DOHH2 (cell line): ENCODE results near the gene HORMAD2.

Experiments used
- H3F3A ChIP-seq: fragments of 200-600 bp; sonication (generic), shearing (Covaris generic); 2 replicates; pipeline ENCODE4 v1.6.0; 2016; ENCODE audit warnings: antibody characterized with exemption, mild to moderate bottlenecking; ENCODE audit not compliant: control insufficient read depth, insufficient read depth
- H3K27ac ChIP-seq: fragments of 200-600 bp; sonication (generic); 2 replicates; pipeline ENCODE4 v1.5.1; 2014; ENCODE audit warnings: low read depth, mild to moderate bottlenecking, low read length, moderate library complexity
- H3K27me3 ChIP-seq: fragments of 200-600 bp; sonication (generic); 2 replicates; pipeline ENCODE4 v1.6.1; 2014; ENCODE audit warnings: mild to moderate bottlenecking, low read length, mixed read lengths; ENCODE audit not compliant: control insufficient read depth
- H3K36me3 ChIP-seq: fragments of 200-600 bp; sonication (generic); 2 replicates; pipeline ENCODE4 v1.6.1; 2014; ENCODE audit warnings: mild to moderate bottlenecking, low read length, moderate library complexity, mixed read lengths; ENCODE audit not compliant: control insufficient read depth
- H3K4me1 ChIP-seq: fragments of 200-600 bp; sonication (generic); 2 replicates; pipeline ENCODE4 v1.6.1; 2014; ENCODE audit warnings: mild to moderate bottlenecking, low read length, mixed read lengths; ENCODE audit not compliant: control insufficient read depth
- H3K4me2 ChIP-seq: fragments of 200-600 bp; sonication (generic); 2 replicates; pipeline ENCODE4 v1.6.0; 2014; ENCODE audit warnings: mild to moderate bottlenecking, low read length, moderate library complexity
- H3K4me3 ChIP-seq: fragments of 200-600 bp; sonication (generic); 2 replicates; pipeline ENCODE4 v1.5.1; 2014; ENCODE audit warnings: mild to moderate bottlenecking, low read length, mixed read lengths
- H3K79me2 ChIP-seq: fragments of 200-600 bp; sonication (generic); 2 replicates; pipeline ENCODE4 v1.6.1; 2014; ENCODE audit warnings: mild to moderate bottlenecking, low read length, mixed read lengths; ENCODE audit not compliant: control insufficient read depth
- H3K9me2 ChIP-seq: fragments of 200-600 bp; sonication (generic); replicated peaks from 2 replicates; pipeline ENCODE4 v1.6.1; 2014; ENCODE audit warnings: mild to moderate bottlenecking, low read length, mixed read lengths; ENCODE audit not compliant: control insufficient read depth
- H3K9me3 ChIP-seq: fragments of 200-600 bp; sonication (generic); 2 replicates; pipeline ENCODE4 v1.6.1; 2014; ENCODE audit warnings: antibody characterized with exemption, low read length, mixed read lengths; ENCODE audit not compliant: control insufficient read depth, insufficient read depth
- H4K20me1 ChIP-seq: fragments of 200-600 bp; sonication (generic); 2 replicates; pipeline ENCODE4 v1.6.0; 2014; ENCODE audit warnings: low read depth, mild to moderate bottlenecking, antibody characterized with exemption, low read length, moderate library complexity; ENCODE audit not compliant: control insufficient read depth, insufficient read depth
- CTCF ChIP-seq: fragments of 200-600 bp; sonication (generic); IDR thresholded peaks from one replicate; pipeline ENCODE4 v1.5.1; 2014; ENCODE audit warnings: antibody characterized with exemption, mild to moderate bottlenecking, low read depth, low read length; ENCODE audit not compliant: poor library complexity, severe bottlenecking
- EZH2phosphoT487 ChIP-seq: fragments of 200-600 bp; sonication (generic); IDR thresholded peaks from 2 replicates; pipeline ENCODE4 v1.6.1; 2017; ENCODE audit warnings: borderline replicate concordance, mild to moderate bottlenecking, antibody characterized with exemption, low read length, moderate library complexity, mixed read lengths

The HORMAD2 gene

GRCh38 chr22:30224161-30224857 lies 144.0 kb downstream of the HORMAD2 start:
- peaks cover 33% of the 10 kb centered on the region for H3K27me3 ChIP-seq
- H3K27ac ChIP-seq, result no peak overlapping the region
- H3K36me3 ChIP-seq, result no peaks in the 10 kb centered on the region
- no peak overlapping the region for H3K4me3 ChIP-seq
- no peaks in the 10 kb centered on the region for H3F3A ChIP-seq
- H3K9me2 ChIP-seq, result no peaks in the 10 kb centered on the region
- no peak for TF ChIP-seq EZH2phosphoT487
- TF ChIP-seq CTCF, result no peak
- H3K4me1 ChIP-seq, result peaks cover 19% of the 10 kb centered on the region
- H3K9me3 ChIP-seq, result no peaks in the 10 kb centered on the region
- no peaks in the 10 kb centered on the region for H3K79me2 ChIP-seq
- no peaks in the 10 kb centered on the region for H4K20me1 ChIP-seq
- H3K4me2 ChIP-seq, result no peak overlapping the region

GRCh38 chr22:30225220-30225927 lies 145.1 kb downstream of the HORMAD2 start:
- H3K27me3 ChIP-seq, result peaks cover 27% of the 10 kb centered on the region
- no peak overlapping the region for H3K4me3 ChIP-seq
- H3K9me2 ChIP-seq, result no peaks in the 10 kb centered on the region
- no peaks in the 10 kb centered on the region for H3K36me3 ChIP-seq
- H3K4me2 ChIP-seq, result no peak overlapping the region
- peaks cover 16% of the 10 kb centered on the region for H3K4me1 ChIP-seq
- H3K27ac ChIP-seq, result no peak overlapping the region
- TF ChIP-seq CTCF (no peak), EZH2phosphoT487 (no peak)
- H4K20me1 ChIP-seq, result no peaks in the 10 kb centered on the region
- no peaks in the 10 kb centered on the region for H3K9me3 ChIP-seq
- no peaks in the 10 kb centered on the region for H3F3A ChIP-seq
- no peaks in the 10 kb centered on the region for H3K79me2 ChIP-seq

GRCh38 chr22:30226192-30226832 lies 146.0 kb downstream of the HORMAD2 start:
- no peaks in the 10 kb centered on the region for H3F3A ChIP-seq
- no peaks in the 10 kb centered on the region for H3K79me2 ChIP-seq
- H3K4me2 ChIP-seq, result no peak overlapping the region
- no peaks in the 10 kb centered on the region for H3K9me2 ChIP-seq
- H3K4me3 ChIP-seq, result no peak overlapping the region
- TF ChIP-seq EZH2phosphoT487 (no peak), CTCF (no peak)
- peaks cover 7% of the 10 kb centered on the region for H3K4me1 ChIP-seq
- no peaks in the 10 kb centered on the region for H4K20me1 ChIP-seq
- peaks cover 18% of the 10 kb centered on the region for H3K27me3 ChIP-seq
- H3K36me3 ChIP-seq, result no peaks in the 10 kb centered on the region
- H3K27ac ChIP-seq, result no peak overlapping the region
- no peaks in the 10 kb centered on the region for H3K9me3 ChIP-seq
